HK-2 (cell line): ENCODE results near the gene OR2T1.
"Not testable (repeated sequence)": the region's sequence is repeated elsewhere in the genome, so short reads cannot be mapped to it uniquely, and the experiment has no call there.

Source experiments
- DNase-seq: peaks from one replicate; pipeline ENCODE4 v3.0.0-alpha.2; 2018; ENCODE audit not compliant: unreplicated experiment

OR2T1 gene

GRCh38 chr1:248434913-248435312 is 32.1 kb downstream of the OR2T1 start:
- DNase-seq = not testable (repeated sequence)

GRCh38 chr1:248436303-248436702 is 33.5 kb downstream of the OR2T1 start:
- not testable (repeated sequence) for DNase-seq

DNA sequence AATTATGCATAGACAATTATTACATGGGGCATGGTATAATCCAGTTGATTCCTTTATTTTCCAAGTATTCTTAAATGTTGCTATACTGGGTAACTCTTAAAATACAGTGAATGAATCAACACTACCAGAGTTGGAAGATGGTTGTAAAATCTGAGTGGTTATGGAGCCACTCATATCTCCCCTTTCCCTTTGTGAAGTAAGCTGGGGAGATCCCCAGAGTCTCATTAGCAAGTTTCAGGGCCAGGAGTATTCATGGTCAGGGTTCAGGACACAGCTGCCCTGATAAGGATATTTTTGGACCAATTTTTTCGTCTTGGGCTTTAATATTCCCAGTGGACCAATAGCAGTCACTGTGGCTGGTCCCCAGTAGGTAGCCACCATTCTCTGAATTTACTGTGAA is 35.8 kb downstream of the OR2T1 start:
- DNase-seq = not testable (repeated sequence)

DNA sequence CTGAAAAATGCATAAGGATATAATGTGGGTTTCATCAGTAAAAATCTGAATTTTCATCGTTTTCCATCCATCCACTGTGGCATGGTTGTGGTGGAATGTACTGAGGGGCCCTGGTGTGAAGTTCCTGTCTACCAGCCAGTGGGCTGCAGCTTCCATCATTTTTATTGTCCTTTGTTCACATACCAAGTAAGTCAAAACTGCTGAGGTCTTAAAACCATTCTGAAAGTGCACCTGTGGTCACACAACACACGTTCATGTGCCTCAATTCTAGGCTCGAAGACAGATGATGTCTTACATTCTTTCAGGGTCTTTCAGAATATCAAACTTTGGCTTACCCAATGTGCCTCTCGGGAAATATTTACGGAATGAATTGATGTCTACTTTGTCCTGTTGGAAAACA is 36.4 kb downstream of the OR2T1 start:
- DNase-seq = not testable (repeated sequence)

GRCh38 chr1:248442500-248443277 is 39.8 kb downstream of the OR2T1 start:
- not testable (repeated sequence) for DNase-seq

DNA sequence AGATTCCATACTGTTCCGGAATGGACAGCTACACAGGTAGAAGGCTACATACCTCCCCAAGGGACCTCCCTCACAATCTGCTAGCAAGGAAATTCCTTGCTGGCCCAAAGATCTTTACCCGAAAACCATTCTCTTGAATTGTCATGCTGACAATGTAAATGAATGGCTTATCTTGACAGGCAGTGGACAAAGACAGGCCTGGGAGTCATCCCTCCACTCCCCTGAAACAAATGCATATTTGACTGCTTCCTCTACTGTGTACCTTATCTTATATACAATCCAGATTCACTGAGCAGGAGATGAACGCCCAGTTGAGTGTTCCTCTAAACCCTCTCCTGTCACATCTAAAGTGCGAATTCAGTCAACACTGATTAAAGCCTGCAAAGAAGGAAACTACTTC is 41.8 kb downstream of the OR2T1 start:
- not testable (repeated sequence) for DNase-seq

DNA sequence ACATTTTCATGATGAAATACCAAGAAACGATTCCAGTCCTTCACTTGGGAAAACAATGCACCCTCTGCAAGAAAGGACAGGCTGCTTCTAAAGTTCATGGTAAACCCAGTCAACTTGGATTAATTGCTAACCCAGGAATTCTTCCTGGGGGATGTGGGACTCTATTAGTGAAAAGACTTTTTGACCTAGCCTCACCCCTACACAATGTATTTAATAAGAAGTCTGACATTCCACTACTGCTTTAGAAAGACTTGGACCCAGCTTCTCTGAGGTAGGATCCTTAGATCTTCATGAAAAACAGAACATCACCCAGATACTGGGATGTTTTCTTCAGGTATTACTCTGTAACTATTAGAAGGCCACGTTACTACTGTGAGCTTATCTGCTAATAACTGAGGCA is 42.6 kb downstream of the OR2T1 start, which contains the start of gene OR2T2:
OR2T2 (plus strand) TSS at position 239 of the 400 bp plus-strand sequence. CDS start 7,161 bp downstream, outside the sequence.
- not testable (repeated sequence) for DNase-seq

DNA sequence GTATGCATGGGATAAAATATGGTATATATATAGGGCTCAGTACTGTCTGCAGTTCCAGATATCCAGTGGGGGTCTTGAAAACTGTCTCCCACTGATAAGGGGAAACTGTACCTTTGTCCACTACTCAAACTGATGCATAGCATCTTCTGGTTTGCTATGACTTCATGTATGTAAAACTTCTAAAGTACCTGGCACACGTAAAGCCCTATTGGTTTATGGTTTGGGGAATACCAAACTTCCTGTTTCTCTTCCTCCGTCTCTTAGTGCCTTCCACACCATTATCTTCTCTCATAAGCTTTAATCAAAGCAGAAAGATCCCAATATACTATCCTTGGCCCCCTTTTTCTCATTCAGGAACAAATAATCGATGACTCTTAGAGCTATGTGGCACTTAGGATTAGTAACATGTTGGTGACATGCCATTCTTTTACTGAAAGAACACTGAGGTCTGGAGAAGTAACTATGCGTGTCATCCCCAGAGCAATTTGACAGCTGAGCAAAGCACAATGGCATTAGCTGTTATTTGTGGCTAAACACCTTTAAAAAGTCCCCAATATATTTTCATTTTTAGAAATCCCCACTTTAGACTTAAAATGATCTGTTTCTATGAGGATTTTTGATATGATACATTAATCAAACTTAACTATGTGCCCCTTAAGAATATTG is 45.7 kb downstream of the OR2T1 start:
- DNase-seq = not testable (repeated sequence)

GRCh38 chr1:248449821-248450465 is 47.1 kb downstream of the OR2T1 start:
- DNase-seq = not testable (repeated sequence)

DNA sequence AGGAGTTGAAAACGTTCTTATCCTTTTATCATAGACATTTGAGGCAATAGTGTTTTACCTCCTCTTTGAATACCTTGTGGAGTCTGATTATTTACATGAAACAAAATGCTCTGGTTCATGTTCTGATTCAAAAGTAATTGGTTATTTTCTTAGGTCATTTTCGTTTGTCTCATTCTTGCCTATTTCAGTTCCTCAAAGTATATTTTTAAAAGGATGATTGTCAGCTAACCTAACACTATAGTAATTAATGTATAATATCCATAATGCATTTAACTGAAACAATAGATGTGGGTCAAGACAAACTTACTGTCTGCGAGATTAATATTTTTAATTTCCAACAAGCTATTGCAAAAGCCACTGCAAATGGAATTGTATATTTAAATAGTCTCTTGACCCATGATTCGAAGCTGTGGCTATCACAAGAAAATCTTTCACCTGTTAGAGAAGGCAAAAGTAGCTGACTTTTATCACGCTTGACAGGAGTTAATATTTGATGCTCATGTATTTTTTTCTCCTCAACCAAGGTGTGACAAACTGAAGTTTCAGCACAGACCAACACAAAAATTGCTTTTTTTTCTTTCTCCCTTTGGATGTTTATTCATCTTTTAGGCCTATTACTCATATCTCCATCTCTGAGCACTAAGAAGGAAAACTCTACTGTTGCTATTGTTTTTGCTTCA is 47.8 kb downstream of the OR2T1 start:
- DNase-seq = not testable (repeated sequence)

- not testable (repeated sequence) for DNase-seq
These were observed 50.8 kb downstream of the OR2T1 start for GRCh38 chr1:248453619-248454018.

GRCh38 chr1:248455045-248455444 is 52.2 kb downstream of the OR2T1 start:
- DNase-seq = not testable (repeated sequence)

- not testable (repeated sequence) for DNase-seq
These were observed 53.8 kb downstream of the OR2T1 start for GRCh38 chr1:248456635-248457034.
